Measurements from ENCODE around the gene TAT.

- TF ChIP-seq, protein P1, sequence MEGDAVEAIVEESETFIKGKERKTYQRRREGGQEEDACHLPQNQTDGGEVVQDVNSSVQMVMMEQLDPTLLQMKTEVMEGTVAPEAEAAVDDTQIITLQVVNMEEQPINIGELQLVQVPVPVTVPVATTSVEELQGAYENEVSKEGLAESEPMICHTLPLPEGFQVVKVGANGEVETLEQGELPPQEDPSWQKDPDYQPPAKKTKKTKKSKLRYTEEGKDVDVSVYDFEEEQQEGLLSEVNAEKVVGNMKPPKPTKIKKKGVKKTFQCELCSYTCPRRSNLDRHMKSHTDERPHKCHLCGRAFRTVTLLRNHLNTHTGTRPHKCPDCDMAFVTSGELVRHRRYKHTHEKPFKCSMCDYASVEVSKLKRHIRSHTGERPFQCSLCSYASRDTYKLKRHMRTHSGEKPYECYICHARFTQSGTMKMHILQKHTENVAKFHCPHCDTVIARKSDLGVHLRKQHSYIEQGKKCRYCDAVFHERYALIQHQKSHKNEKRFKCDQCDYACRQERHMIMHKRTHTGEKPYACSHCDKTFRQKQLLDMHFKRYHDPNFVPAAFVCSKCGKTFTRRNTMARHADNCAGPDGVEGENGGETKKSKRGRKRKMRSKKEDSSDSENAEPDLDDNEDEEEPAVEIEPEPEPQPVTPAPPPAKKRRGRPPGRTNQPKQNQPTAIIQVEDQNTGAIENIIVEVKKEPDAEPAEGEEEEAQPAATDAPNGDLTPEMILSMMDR (IDR thresholded peaks at IDR 0.05; ENCODE audit: poor library complexity, severe bottlenecking) = no peak
- TF ChIP-seq TAF1 (IDR thresholded peaks at IDR 0.05; ENCODE audit: low read depth) (no peak), RAD21 (conservative IDR thresholded peaks at IDR 0.05) (no peak)
Observed at GRCh38 chr16:71590584-71590983, 13.7 kb upstream of the TAT start.

All from neural cell (in vitro differentiated cells).